GM12878 (cell line): ENCODE measurements around the gene MIGA2. TPM values are rescaled to one million over a fixed set of nuclear protein-coding genes. Genes with fewer than 3 reads are reported as not detected.

Source experiments
- FOXM1 ChIP-seq: IDR thresholded peaks from 2 replicates; pipeline ENCODE4 v1.6.1; 2012; ENCODE audit warnings: low read depth, mild to moderate bottlenecking, inconsistent platforms, low read length, moderate library complexity
- HCFC1 ChIP-seq: fragments of 150-350 bp; IDR thresholded peaks from 2 replicates; pipeline ENCODE4 v1.6.1; 2014; ENCODE audit warnings: low read length
- MEF2A ChIP-seq: IDR thresholded peaks from 2 replicates; pipeline ENCODE4 v1.6.1; 2011; ENCODE audit warnings: low read depth, mild to moderate bottlenecking, low read length, moderate library complexity; ENCODE audit not compliant: insufficient read depth
- NFYA ChIP-seq: IDR thresholded peaks from 2 replicates; pipeline ENCODE4 v1.6.1; 2011; ENCODE audit warnings: low read depth, mild to moderate bottlenecking, low read length, improper control_type of control experiment, borderline replicate concordance
- NKRF ChIP-seq: fragments of 450-650 bp; conservative IDR thresholded peaks from 2 replicates; pipeline ENCODE4 v1.6.1; 2017; ENCODE audit warnings: mild to moderate bottlenecking, moderate library complexity
- NR2F1 ChIP-seq: fragments of 450-650 bp; conservative IDR thresholded peaks from 2 replicates; pipeline ENCODE4 v1.6.1; 2017; ENCODE audit warnings: mild to moderate bottlenecking
- NRF1 ChIP-seq: conservative IDR thresholded peaks from 2 replicates; pipeline ENCODE4 v1.6.1; 2011; ENCODE audit warnings: mild to moderate bottlenecking, low read depth, low read length, improper control_type of control experiment
- PAX5 ChIP-seq: IDR thresholded peaks from 2 replicates; pipeline ENCODE4 v1.6.1; 2011; ENCODE audit warnings: low read depth, low read length, borderline replicate concordance
- PAX8 ChIP-seq: fragments of 450-650 bp; IDR thresholded peaks from 2 replicates; pipeline ENCODE4 v1.6.1; 2017; ENCODE audit warnings: mild to moderate bottlenecking, moderate library complexity
- PML ChIP-seq: IDR thresholded peaks from 2 replicates; pipeline ENCODE4 v1.6.1; 2012; ENCODE audit warnings: low read length, inconsistent platforms
- POLR2AphosphoS5 ChIP-seq: IDR thresholded peaks from 2 replicates; pipeline ENCODE4 v1.6.1; 2011; ENCODE audit warnings: mild to moderate bottlenecking, low read length, inconsistent platforms
- POU2F2 ChIP-seq: IDR thresholded peaks from 3 replicates; pipeline ENCODE4 v1.6.1; 2011; ENCODE audit warnings: low read depth, mild to moderate bottlenecking, low read length, borderline replicate concordance
- RBBP5 ChIP-seq: fragments of 200-600 bp; sonication (generic); conservative IDR thresholded peaks from 2 replicates; pipeline ENCODE4 v1.6.1; 2016
- RELB ChIP-seq: fragments of 450-650 bp; IDR thresholded peaks from 2 replicates; pipeline ENCODE4 v1.6.1; 2017; ENCODE audit warnings: low read depth, mild to moderate bottlenecking, moderate library complexity
- SIX5 ChIP-seq: IDR thresholded peaks from 2 replicates; pipeline ENCODE4 v1.6.1; 2011; ENCODE audit warnings: mild to moderate bottlenecking, low read depth, low read length, moderate library complexity; ENCODE audit not compliant: severe bottlenecking
- SP1 ChIP-seq: IDR thresholded peaks from one replicate; pipeline ENCODE4 v1.6.1; 2011; ENCODE audit warnings: low read depth, low read length
- USF2 ChIP-seq: IDR thresholded peaks from 2 replicates; pipeline ENCODE4 v1.6.1; 2011; ENCODE audit warnings: low read depth, low read length, improper control_type of control experiment, borderline replicate concordance
- YBX1 ChIP-seq: fragments of 450-650 bp; IDR thresholded peaks from 2 replicates; pipeline ENCODE4 v1.6.1; 2016; ENCODE audit warnings: antibody characterized with exemption
- ZNF384 ChIP-seq: IDR thresholded peaks from 2 replicates; pipeline ENCODE4 v1.6.1; 2012; ENCODE audit warnings: low read depth, mild to moderate bottlenecking, low read length, improper control_type of control experiment, borderline replicate concordance
- polyA plus RNA-seq, 11 experiments: library from polyadenylated mRNA; depleted of rRNA in 4 of 11; unstranded in 6 of 11; stranded (reverse) in 5 of 11; fragments of >200 nt; fragmentation: Nextera tagmentation in 4 of 11; fragmentation: Illumina TruSeq in 1 of 11; extraction: Ambion mirVana in 4 of 11; extraction: Trizol in 1 of 11; gene quantifications; 1 replicate in 1 of 11; 2 replicates in 10 of 11; pipeline versions ENCODE4 v1.2.1 to v1.2.3, GENCODE V29; 2011 to 2016; ENCODE audit warnings: inconsistent platforms in 2 of 11, missing spikeins in 2 of 11, low read depth in 1 of 11
- total RNA-seq, 4 experiments: library from RNA; depleted of rRNA in 3 of 4; stranded (reverse); fragments of >200 nt in 3 of 4; fragmentation: Illumina TruSeq in 1 of 4; extraction: Trizol in 1 of 4; gene quantifications; 2 replicates each; pipeline versions ENCODE4 v1.2.1 to v1.2.3, GENCODE V29; 2013 to 2021
- TF ChIP-seq, protein P1 (sequence below), 3 experiments: IDR thresholded peaks in 2 of 3; conservative IDR thresholded peaks in 1 of 3; 2 replicates each; pipeline ENCODE4 v1.5.1; 2011; ENCODE audit warnings: low read depth in 3 of 3, low read length in 3 of 3, mild to moderate bottlenecking in 3 of 3, control low read depth in 2 of 3, moderate library complexity in 2 of 3, inconsistent platforms in 1 of 3, mixed read lengths in 1 of 3; ENCODE audit not compliant: control insufficient read depth in 2 of 3, insufficient read depth in 1 of 3; ENCODE audit errors: extremely low read depth in 1 of 3
- TF ChIP-seq, protein P2 (sequence below): fragments of 450-650 bp; IDR thresholded peaks from 2 replicates; pipeline ENCODE4 v1.6.1; 2016; ENCODE audit warnings: mild to moderate bottlenecking

MIGA2 gene
- total and polyA plus RNA-seq, 10 of the 15 experiments (the other 5 are each of a cell fraction or from before 2014, with no cell fraction given): 0.14 to 31.0 (median 12.7) TPM

- TF ChIP-seq NKRF (peak; percentile 99), PAX8 (no peak), ZNF384 (no peak), NRF1 (peak; percentile 87; the same call in 1 of the 2 replicates), YBX1 (no peak), SIX5 (peak; percentile 11), RELB (peak; percentile 95), PML (no peak), RBBP5 (no peak), NR2F1 (peak; percentile 33; the same call in 1 of the 2 replicates), POLR2AphosphoS5 (peak; percentile 83), HCFC1 (peak; percentile 32; the same call in 1 of the 2 replicates), SP1 (peak; percentile 100), PAX5 (no peak), USF2 (no peak; the same call in 1 of the 2 replicates), FOXM1 (peak; percentile 53; the same call in 1 of the 2 replicates), MEF2A (no peak), NFYA (peak; percentile 91), POU2F2 (no peak)
- TF ChIP-seq, protein P1, sequence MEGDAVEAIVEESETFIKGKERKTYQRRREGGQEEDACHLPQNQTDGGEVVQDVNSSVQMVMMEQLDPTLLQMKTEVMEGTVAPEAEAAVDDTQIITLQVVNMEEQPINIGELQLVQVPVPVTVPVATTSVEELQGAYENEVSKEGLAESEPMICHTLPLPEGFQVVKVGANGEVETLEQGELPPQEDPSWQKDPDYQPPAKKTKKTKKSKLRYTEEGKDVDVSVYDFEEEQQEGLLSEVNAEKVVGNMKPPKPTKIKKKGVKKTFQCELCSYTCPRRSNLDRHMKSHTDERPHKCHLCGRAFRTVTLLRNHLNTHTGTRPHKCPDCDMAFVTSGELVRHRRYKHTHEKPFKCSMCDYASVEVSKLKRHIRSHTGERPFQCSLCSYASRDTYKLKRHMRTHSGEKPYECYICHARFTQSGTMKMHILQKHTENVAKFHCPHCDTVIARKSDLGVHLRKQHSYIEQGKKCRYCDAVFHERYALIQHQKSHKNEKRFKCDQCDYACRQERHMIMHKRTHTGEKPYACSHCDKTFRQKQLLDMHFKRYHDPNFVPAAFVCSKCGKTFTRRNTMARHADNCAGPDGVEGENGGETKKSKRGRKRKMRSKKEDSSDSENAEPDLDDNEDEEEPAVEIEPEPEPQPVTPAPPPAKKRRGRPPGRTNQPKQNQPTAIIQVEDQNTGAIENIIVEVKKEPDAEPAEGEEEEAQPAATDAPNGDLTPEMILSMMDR (IDR thresholded peaks at IDR 0.05 in 2 of 3, conservative IDR thresholded peaks at IDR 0.05 in 1 of 3; ENCODE audit: control insufficient read depth in 2 of 3, extremely low read depth in 1 of 3, insufficient read depth in 1 of 3, low read depth in 3 of 3, low read length in 3 of 3): no peak
- TF ChIP-seq, protein P2, sequence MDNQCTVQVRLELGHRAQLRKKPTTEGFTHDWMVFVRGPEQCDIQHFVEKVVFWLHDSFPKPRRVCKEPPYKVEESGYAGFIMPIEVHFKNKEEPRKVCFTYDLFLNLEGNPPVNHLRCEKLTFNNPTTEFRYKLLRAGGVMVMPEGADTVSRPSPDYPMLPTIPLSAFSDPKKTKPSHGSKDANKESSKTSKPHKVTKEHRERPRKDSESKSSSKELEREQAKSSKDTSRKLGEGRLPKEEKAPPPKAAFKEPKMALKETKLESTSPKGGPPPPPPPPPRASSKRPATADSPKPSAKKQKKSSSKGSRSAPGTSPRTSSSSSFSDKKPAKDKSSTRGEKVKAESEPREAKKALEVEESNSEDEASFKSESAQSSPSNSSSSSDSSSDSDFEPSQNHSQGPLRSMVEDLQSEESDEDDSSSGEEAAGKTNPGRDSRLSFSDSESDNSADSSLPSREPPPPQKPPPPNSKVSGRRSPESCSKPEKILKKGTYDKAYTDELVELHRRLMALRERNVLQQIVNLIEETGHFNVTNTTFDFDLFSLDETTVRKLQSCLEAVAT: 0 out of 2 replicates have a peak, but pooled peaks have one; percentile 38
Observed at GRCh38 chr9:129080601-129081387, 44.4 kb downstream of the MIGA2 start, which contains the start of gene DOLPP1 (continued).
